Measurements from ENCODE around the gene KIF19.
"Not testable (repeated sequence)": the region's sequence is repeated elsewhere in the genome, so short reads cannot be mapped to it uniquely, and the experiment has no call there.

The KIF19 gene

GRCh38 chr17:74325743-74326379 is at the start of gene KIF19:
KIF19 (plus strand) TSS chr17:74326226; CDS start chr17:74326350, 124 bp downstream.
- peak; percentile 7 to 44 (median 16) for DNase-seq (ENCODE audit: low read depth in 3 of 3, low spot score in 1 of 3)

- DNase-seq (ENCODE audit: low read depth in 3 of 3, low spot score in 1 of 3) = no peak
Observed at GRCh38 chr17:74276541-74277009, 49.5 kb upstream of the KIF19 start.

- no peak for DNase-seq (ENCODE audit: low read depth in 3 of 3, low spot score in 1 of 3)
Observed at GRCh38 chr17:74277935-74278334, 48.1 kb upstream of the KIF19 start.

- DNase-seq (ENCODE audit: low read depth in 3 of 3, low spot score in 1 of 3) = not testable (repeated sequence)
Observed at GRCh38 chr17:74279617-74280016, 46.4 kb upstream of the KIF19 start.

GRCh38 chr17:74280093-74280513 is 45.9 kb upstream of the KIF19 start:
- DNase-seq (ENCODE audit: low read depth in 3 of 3, low spot score in 1 of 3) = peak in 2 of 3 donors; percentile 18 to 23

- no peak for DNase-seq (ENCODE audit: low read depth in 3 of 3, low spot score in 1 of 3)
Observed at GRCh38 chr17:74281799-74282198, 44.2 kb upstream of the KIF19 start.

GRCh38 chr17:74282274-74282586 is 43.8 kb upstream of the KIF19 start:
- DNase-seq (ENCODE audit: low read depth in 3 of 3, low spot score in 1 of 3) = not testable (repeated sequence)

- DNase-seq (ENCODE audit: low read depth in 3 of 3, low spot score in 1 of 3) = no peak
Observed at GRCh38 chr17:74282587-74283370, 43.2 kb upstream of the KIF19 start.

- no peak for DNase-seq (ENCODE audit: low read depth in 3 of 3, low spot score in 1 of 3)
Observed at GRCh38 chr17:74283371-74283673, 42.7 kb upstream of the KIF19 start.

GRCh38 chr17:74287031-74287602 is 38.9 kb upstream of the KIF19 start:
- no peak for DNase-seq (ENCODE audit: low read depth in 3 of 3, low spot score in 1 of 3)

- no peak for DNase-seq (ENCODE audit: low read depth in 3 of 3, low spot score in 1 of 3)
Observed at GRCh38 chr17:74288785-74289184, 37.2 kb upstream of the KIF19 start.

GRCh38 chr17:74289688-74290087 is 36.3 kb upstream of the KIF19 start:
- no peak for DNase-seq (ENCODE audit: low read depth in 3 of 3, low spot score in 1 of 3)

GRCh38 chr17:74290340-74290739 is 35.7 kb upstream of the KIF19 start:
- no peak for DNase-seq (ENCODE audit: low read depth in 3 of 3, low spot score in 1 of 3)

- DNase-seq (ENCODE audit: low read depth in 3 of 3, low spot score in 1 of 3) = no peak
Observed at GRCh38 chr17:74292495-74292894, 33.5 kb upstream of the KIF19 start.

- no peak for DNase-seq (ENCODE audit: low read depth in 3 of 3, low spot score in 1 of 3)
Observed at GRCh38 chr17:74295625-74296547, 30.1 kb upstream of the KIF19 start.

- DNase-seq (ENCODE audit: low read depth in 3 of 3, low spot score in 1 of 3) = no peak
Observed at GRCh38 chr17:74296548-74296936, 29.5 kb upstream of the KIF19 start.

GRCh38 chr17:74297941-74298340 is 28.1 kb upstream of the KIF19 start:
- DNase-seq (ENCODE audit: low read depth in 3 of 3, low spot score in 1 of 3) = no peak

- DNase-seq (ENCODE audit: low read depth in 3 of 3, low spot score in 1 of 3) = no peak
Observed at GRCh38 chr17:74298778-74299177, 27.2 kb upstream of the KIF19 start.

GRCh38 chr17:74299226-74300009 is 26.6 kb upstream of the KIF19 start:
- no peak for DNase-seq (ENCODE audit: low read depth in 3 of 3, low spot score in 1 of 3)

GRCh38 chr17:74303305-74303704 is 22.7 kb upstream of the KIF19 start:
- no peak for DNase-seq (ENCODE audit: low read depth in 3 of 3, low spot score in 1 of 3)

GRCh38 chr17:74304184-74304583 is 21.8 kb upstream of the KIF19 start:
- no peak for DNase-seq (ENCODE audit: low read depth in 3 of 3, low spot score in 1 of 3)

Data from stimulated activated CD4-positive, alpha-beta T cell treated with anti-CD3 and anti-CD28 coated beads, TNF-alpha, amount 100 ng/mL, for 1 hour (primary cell).